SK-MEL-5 (cell line): ENCODE data around the gene KRT35. TPM values are rescaled to one million over a fixed set of nuclear protein-coding genes. Genes with fewer than 3 reads are reported as not detected.

ENCODE experiments used
- DNase-seq: peaks from one replicate; pipeline ENCODE4 v3.0.0-alpha.2; 2016; ENCODE audit warnings: low read depth, low spot score
- in situ Hi-C: cut with HindIII; loops from 2 replicates; pipeline ENCODE4 v1.10.0; 2016; ENCODE audit warnings: low sequenced_read_pairs, high pct_unique_total_duplicates, low pct_unique_long_range_greater_than_20kb
- total RNA-seq: library from RNA; depleted of rRNA; stranded (reverse); fragments of >200 nt; shearing (Covaris generic); gene quantifications from 2 replicates; pipeline ENCODE4 v1.2.3, GENCODE V29; 2014

The KRT35 gene
- total RNA-seq, 1 experiment from 2014 or later = not detected

DNA sequence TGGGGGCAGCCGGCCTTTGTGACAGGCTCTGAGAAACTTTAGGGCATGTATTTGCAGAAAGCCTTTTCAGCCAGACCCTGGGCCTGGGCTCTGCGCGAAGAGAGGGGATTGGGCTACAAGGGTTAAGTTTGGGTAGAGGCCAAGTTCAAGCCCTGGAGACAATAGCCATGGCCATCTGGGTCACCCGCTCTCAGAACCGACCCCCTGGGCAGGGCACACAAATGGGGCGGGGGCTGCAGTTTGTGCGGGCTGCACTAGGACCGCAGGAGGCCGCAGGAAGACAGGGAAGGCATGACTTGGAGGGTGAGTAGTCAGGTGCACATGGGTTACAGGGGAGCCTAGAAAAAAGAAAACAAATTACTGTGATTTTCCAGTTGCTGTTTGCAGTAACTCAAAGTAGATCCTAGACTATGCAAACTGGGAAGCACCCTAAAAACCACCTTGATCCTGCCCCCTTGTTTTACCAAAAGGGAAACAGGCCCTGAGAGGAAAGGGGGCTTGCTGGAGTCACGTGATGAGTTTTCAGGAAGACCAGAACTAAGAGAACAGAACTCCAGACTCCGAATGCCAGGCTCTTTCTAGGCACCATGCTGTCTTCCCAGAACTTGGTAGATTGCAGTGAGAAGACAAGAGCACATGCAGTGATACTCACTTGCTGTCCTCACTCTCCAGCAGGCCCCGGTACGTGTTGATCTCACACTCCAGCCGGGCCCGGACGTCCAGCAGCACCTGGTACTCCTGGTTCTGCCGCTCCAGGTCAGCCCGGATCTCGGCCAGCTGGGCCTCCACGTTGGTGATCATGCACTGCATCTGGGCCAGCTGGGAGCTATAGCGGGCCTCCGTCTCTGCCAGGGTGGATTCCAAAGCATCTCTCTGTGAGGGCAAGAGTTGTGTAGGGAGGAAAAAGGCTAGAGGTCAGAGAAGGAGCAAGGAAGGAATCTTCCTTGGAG is 3.8 kb downstream of the KRT35 start:
- in situ Hi-C loops = no loop called here
- no peak for DNase-seq

DNA sequence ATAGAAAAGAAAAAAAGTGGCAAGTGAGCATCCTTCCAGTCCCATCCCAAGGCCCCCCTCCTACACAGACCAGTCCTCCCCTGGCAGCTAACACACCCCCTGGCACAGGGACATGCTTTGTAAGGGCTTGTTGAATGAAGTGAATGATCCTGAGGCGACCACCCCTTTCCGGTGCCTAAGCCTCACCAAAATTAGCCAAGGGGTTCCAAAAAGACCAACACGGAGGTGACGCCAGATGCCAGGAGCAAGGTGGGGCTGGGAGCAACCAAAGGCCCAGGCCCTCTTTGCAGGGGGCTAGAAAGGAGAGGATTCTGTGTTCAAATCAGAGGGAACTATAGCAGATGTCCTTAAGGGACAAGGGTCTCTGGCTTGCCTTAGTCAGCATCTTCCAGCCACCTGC is 5.5 kb downstream of the KRT35 start:
- in situ Hi-C loops = no loop called here
- no peak for DNase-seq

GRCh38 chr17:41474863-41475262 is 6.1 kb downstream of the KRT35 start:
- no peak for DNase-seq
- in situ Hi-C loops = no loop called here

DNA sequence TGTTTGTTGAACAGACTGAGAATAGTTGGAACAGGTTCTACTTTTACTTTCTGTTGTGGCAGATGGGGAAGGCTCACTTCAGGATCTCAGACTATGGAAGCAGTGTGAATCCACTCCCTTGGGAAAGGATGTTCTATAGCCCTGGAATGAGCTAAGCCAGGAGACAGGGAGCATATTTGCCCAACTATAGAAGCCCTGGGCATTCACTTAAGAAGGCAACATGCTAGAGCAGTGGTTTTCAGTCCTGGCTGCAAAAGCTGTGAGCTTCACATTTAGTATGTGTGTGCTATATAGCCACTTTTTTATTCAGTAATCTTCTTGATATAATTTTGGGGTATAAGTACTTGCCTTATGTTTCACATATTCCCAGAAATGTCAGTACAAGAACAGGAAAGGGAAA is 12.6 kb downstream of the KRT35 start:
- DNase-seq = no peak

DNA sequence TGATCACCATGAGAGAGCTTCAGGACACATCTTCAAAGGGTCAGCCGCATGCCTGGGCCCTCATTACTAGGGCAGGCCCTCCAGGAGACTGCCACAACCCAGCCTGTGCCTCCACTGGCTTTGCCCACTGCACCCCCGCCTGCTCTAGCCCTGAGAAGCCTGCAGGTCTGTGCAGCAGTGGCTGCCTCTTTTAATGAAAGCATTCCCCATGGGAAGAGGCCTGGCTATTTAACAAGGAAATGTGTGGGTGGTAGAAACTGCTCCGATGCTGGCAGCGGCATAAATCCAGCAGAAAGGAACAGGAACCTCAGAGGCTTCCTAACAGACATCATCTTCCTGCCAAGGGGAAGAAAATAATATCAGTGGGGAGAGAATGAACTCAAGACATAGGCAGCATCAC is 13.4 kb downstream of the KRT35 start:
- in situ Hi-C loops = no loop called here
- no peak for DNase-seq

More for the DNA sequence above, 12.6 kb downstream of the KRT35 start:
- in situ Hi-C loops = no loop called here

DNA sequence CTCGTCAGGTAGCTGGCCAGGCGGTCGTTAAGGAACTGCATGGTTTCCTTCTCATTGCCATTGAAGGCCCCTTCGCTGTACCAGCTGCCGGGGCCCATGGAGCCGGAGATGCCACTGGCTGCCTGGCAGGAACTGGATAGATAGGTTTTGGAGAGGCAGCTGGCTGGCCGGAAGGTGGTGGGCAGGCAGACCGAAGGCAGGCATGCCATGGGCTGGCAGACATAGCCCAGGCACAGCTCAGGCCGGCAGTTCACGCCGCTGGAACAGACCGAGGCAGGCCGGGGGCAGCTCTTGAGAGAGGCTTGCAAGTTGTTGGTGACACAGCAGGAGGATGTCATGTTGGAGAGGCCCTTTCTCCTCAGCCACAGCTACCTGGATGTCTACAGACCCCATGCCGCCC is 14.0 kb downstream of the KRT35 start, which contains the start of gene KRT32:
Gene KRT32 (minus strand): TSS at position 399 of the 400 bp plus-strand sequence. CDS start 61 bp downstream, at position 338.
- DNase-seq = no peak
- in situ Hi-C loops = no loop called here

- DNase-seq = no peak
- in situ Hi-C loops = no loop called here
Observed at GRCh38 chr17:41464682-41465081, 16.3 kb downstream of the KRT35 start.

DNA sequence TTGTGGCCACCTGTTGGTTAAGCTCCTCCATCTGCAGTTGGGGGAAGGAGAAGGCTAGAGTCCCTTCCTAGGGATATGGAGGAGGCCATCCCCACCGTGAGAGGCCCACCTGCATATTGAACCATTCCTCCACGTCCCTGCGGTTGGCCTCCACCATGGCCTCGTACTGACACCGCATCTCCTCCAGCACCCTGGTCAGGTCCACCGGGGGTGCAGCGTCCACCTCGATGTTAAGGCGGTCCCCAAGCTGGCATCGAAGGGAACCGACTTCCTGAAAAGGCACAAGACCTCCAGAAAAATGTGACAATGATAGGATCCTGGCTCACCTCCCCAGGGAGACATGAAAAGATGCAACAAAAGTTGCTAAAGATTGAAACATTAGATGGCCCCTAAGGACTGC is 16.8 kb downstream of the KRT35 start:
- in situ Hi-C loops = no loop called here
- DNase-seq = no peak

DNA sequence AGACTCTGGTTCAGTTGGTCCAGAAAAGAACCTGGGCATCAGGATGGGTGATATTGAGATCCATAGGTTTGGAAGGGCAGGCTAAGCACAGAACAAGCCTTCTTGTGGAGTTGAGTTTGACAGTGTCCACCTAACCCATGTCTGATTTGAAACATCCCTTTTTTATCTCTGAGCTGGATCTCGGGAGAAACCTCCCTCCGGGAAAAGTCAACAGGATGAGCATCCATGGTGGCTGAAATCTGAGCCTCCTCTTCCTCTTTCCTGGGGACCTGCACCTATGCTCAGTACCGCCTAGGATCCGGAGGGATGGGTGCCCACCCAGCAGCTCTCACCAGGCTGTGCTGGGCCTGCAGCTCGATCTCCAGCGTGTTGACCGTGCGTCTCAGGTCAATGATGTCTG is 17.2 kb downstream of the KRT35 start:
- DNase-seq = no peak
- in situ Hi-C loops = no loop called here

- no peak for DNase-seq
- in situ Hi-C loops = no loop called here
Observed at GRCh38 chr17:41462705-41463104, 18.2 kb downstream of the KRT35 start.

DNA sequence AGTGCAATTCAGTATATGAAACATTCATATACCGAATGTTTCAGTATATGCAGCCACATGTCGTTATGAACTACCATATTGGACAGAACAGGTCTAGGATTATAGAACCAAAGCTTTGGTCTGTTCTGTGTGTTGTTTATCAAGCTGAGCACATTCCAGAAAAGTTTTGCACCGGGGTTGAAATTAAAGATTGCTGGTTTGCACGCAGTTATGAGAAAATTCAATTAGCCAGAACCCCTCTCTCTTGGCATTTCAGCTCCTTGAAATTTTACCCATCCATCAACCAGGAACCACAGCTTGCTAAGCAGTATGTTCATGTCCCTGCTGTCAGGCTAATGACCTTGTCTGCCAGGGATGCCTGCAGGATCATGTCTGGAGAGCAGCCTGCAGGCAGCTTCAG is 23.3 kb downstream of the KRT35 start:
- no peak for DNase-seq

GRCh38 chr17:41456204-41456603 is 24.7 kb downstream of the KRT35 start:
- in situ Hi-C loops = no loop called here
- DNase-seq = peak; percentile 47

More for the DNA sequence above, 23.3 kb downstream of the KRT35 start:
- in situ Hi-C loops = no loop called here

GRCh38 chr17:41455236-41455635 is 25.7 kb downstream of the KRT35 start:
- no peak for DNase-seq
- in situ Hi-C loops = no loop called here

- in situ Hi-C loops = no loop called here
Observed at GRCh38 chr17:41453066-41453465, 27.9 kb downstream of the KRT35 start.

GRCh38 chr17:41452281-41452680 is 28.7 kb downstream of the KRT35 start:
- no peak for DNase-seq
- in situ Hi-C loops = no loop called here

More at GRCh38 chr17:41453066-41453465, 27.9 kb downstream of the KRT35 start:
- no peak for DNase-seq

DNA sequence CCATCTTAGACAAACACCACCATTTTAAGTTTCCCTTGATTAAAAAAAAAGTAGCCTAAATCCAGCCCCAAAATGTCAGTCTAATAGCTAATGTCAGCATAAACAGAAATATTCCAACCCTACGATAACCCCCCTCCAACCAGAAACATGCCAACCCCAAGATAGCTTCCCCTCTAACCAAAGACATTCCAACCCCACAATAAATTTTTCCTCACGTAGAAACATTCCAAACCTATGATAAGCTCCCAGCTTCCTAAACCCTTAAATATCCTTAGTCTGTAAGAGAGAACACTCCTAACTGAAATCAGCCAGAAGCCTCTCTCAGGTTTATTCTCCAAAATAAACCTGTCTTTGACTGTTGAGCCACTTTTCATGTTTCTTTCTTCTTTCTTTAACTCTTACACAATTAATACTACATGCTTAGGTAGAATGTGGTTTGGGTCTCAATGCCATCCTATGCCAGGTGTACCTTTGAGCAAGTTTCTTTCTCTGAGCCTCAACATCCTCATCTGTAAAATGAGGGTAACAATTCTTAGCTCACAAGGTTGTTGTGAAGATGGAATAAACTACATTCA is 29.7 kb downstream of the KRT35 start:
- DNase-seq = no peak
- in situ Hi-C loops = no loop called here

DNA sequence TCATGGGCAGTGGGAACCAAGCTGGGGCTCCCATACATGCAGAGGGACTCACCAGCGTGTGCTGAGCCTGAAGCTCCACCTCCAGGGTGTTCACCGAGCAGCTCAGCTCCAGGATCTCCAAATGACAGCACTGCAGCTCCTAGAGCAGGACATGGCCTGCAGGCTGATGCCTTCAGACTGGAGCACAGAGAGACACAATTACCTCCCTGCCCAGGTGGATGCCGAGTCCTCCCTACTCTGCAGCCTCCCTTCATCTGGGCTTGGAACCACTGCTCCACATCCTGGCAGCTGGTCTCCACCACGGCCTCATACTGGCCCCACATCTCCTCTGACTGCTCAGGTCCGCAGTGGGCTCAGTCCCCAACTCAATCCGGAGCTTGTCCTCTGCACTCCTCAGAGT is 31.9 kb downstream of the KRT35 start:
- in situ Hi-C loops = no loop called here

GRCh38 chr17:41448506-41448905 is 32.4 kb downstream of the KRT35 start:
- no peak for DNase-seq
- in situ Hi-C loops = no loop called here

More for the DNA sequence above, 31.9 kb downstream of the KRT35 start:
- no peak for DNase-seq

- DNase-seq = no peak
Observed at GRCh38 chr17:41446806-41447205, 34.1 kb downstream of the KRT35 start.

More at GRCh38 chr17:41446806-41447205, 34.1 kb downstream of the KRT35 start:
- in situ Hi-C loops = no loop called here
